Activated CD8-positive, alpha-beta memory T cell treated with anti-CD3 and anti-CD28 coated beads for 1 hour (primary cell): ENCODE measurements around the gene C1QC.
"Not testable (repeated sequence)": the region's sequence is repeated elsewhere in the genome, so short reads cannot be mapped to it uniquely, and the experiment has no call there.

Experiments
- DNase-seq, 2 donors: peaks; one replicate each; pipeline ENCODE4 v3.0.0-alpha.2; 2020; ENCODE audit warnings: low read depth in 1 of 2; ENCODE audit errors: extremely low read depth in 1 of 2

Gene C1QC

DNA sequence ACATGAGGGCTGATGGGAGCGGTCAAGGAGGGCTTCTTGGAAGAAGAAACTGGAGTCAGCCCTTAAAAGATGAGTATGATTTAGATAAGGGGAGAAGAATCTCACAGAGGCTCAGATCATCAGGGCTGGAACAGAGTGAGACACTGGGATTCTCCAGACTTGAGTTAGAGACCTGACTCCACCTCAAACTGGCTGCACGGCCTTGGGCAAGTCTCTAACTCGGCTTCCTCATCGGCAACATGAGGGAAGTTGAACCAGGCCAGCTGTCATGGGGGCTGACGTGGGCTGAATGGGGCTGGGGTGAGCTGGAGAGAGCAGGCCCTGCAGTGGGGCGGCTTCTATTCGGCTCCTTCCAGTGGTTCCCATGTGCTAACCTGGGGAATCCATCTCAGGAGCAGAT is 2.5 kb downstream of the C1QC start:
- DNase-seq, result no peak

DNA sequence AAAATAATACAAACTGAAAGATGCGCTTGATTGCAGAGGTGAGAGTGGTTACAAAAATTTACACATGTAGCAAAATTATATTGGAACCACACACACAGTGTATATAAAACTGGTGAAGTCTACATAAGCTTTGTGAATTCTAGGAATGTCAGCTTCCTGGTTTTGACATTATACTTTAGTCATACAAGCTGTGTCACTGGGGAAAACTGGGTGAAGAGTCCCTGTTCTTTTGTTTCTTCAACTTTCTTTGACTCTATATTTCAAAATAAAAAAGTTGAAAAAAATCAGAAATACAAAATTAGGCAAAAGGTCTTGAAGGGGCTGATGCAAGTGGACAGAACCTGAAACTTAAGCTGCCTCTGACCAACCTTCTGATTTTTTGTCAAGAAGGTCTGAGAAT is 3.0 kb downstream of the C1QC start:
- no peak for DNase-seq

DNA sequence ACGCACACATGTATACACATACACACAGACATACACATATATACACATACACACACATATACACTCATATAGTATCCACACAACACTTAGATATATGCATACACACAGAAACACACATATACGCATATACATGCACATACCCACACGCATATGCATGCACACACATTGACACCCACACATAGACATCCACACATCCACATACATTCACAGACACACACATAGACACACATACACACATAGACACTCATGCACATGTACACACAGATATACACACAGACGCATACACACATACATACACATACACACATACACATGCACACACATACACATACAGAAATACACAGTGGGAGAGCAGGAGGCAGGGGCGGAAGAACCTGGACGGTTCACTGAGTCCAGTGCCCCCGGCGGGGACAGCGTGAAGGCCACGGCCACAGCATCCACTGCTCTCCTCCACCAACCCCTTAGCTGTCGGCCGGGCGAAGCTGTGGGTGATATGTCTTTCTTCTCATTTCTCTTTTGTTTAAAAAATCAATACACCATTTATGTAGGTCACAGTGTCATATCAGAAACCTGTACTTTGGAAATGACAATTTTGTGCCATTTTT is 6.8 kb downstream of the C1QC start:
- no peak for DNase-seq

DNA sequence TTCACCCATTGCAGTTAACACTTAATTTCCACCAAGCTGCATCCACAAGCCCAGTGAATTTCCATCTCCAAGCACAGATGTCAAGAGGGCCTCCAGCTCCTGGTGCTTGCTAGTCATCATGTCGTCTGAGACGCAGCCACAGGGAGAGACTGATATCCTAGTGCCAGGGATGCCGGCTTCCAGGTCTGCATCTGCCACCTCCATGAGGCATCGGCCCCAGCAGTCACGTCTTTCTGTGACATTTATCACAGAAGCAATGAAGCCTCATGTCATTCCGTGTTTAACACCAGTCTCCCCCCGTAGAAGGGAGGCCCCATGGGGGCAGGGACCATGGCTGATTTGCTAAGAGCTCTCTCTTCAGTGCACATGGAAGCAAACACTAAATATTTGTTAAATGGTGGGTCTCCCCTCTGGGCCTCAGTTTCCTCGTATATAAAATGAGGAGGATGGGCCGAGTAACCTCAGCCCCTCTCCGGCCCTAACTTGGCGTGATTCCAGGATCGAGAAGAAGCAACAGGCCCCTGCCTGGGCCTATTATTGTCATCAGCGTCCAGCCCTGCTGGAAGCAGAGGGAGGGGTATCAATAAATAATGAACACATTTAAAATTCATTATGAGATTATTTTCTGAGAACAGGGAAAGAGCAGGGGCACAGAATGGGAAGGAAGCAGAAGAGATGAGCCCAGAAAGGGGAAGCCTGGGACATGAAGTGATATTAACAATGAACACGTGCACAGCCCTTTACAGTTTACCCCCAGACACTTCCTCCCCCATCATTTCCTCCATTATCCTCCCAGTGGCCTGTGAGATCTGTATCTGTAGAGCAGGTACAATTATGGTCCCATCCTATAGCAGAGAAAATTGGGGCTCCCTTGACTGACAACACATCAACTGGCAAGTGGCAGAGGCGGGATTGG is 8.8 kb downstream of the C1QC start:
- no peak for DNase-seq

DNA sequence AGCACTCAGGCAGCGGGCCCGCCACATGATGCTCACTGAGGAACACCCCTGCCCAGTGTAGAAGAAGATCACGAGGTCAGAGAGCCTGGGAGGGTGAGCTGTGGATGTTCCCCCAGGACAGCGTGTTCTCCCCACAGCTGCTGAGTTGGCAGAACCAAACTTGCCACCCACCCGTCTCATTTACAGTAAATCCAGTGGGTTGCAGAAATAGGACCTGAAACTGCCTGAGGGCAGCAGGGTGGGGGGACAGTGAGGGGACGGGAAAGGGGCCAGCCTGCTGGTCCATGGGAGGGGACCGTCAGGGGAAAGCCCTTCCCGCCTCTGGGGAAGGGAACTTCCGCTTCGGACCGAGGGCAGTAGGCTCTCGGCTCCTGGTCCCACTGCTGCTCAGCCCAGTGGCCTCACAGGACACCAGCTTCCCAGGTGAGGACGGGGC is 9.5 kb downstream of the C1QC start, which contains the start of gene C1QB:
TSS of gene C1QB (plus strand) at position 356 of the 436 bp plus-strand sequence. CDS start 6,227 bp downstream, outside the sequence.
- no peak for DNase-seq

DNA sequence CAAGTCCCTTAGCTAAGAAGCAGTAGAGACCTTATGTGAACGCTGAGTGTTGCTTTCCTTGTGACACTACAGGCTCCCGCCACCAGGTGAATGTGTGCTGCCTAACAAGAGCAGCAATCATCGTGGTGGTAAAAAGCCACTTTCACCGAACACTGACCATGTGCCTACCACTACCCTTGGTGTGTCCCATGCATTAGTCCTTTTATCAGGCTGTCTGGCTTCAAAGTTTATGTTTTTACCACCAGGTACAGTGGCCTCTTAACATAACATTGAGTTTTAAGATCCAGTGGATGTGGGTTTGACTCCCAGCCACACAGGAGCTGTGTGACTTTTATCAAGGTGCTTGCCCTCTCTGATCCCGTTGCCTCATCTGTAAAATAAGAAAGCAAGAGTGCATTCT is 11.3 kb downstream of the C1QC start:
- DNase-seq, result no peak

DNA sequence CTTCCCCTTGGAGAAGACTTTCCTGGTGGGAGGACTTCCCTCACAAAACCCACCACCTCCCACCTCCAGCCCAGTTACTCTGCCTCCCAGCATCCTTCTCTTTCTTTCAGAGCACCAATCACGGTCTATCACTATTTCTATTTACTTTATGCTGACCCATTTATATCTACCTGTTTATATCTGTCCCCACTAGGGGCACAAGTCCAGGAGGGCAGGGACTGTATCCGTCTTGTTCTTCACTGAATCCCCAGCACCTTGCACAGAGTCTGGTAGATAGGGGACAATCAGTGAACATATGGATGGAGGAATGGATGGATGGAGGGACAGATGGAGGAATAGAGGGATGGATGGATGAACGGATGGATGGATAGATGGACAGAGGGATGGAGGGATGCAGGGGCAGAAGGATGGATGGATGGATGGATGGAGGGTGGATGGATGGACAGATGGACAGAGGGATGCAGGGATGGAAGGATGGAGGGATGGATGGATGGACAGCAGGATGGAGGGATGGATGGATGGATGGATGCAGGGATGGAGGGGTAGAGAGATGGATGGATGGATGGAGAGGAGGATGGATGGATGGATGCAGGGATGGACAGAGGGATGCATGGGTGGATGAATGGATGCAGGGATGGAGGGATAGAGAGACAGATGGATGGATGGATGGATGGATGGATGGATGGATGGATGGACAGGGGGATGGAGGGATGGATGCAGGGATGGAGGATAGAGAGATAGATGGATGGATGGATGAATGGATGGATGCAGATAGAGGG is 15.1 kb downstream of the C1QC start:
- DNase-seq, result no peak

DNA sequence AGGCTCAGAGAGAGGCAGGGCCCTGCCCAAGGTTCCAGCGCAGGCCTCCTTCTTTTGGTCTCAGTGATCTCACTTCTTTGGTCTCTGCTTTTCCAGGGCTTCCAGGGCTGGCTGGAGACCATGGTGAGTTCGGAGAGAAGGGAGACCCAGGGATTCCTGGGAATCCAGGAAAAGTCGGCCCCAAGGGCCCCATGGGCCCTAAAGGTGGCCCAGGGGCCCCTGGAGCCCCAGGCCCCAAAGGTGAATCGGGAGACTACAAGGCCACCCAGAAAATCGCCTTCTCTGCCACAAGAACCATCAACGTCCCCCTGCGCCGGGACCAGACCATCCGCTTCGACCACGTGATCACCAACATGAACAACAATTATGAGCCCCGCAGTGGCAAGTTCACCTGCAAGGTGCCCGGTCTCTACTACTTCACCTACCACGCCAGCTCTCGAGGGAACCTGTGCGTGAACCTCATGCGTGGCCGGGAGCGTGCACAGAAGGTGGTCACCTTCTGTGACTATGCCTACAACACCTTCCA is 17.3 kb downstream of the C1QC start:
- no peak for DNase-seq

DNA sequence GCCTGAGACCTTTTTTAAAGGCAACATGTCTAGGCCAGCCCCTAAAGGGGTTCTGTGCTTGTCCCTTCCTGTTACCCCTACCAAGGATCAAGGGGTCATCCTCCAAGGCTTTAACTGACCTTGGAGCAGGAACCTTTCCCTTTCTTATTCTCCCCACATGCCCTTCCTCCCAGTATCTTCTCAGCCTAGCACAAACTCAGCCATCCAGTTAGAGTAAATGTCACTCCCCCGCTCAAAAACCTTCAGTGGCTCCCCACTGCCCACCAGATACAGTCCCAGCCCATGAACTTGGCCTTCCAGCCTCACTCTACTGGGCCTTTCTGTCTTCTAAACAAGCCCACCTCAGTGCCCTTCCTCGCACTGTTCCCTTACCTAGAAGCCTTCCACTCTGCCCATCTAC is 18.4 kb downstream of the C1QC start:
- DNase-seq, result no peak

DNA sequence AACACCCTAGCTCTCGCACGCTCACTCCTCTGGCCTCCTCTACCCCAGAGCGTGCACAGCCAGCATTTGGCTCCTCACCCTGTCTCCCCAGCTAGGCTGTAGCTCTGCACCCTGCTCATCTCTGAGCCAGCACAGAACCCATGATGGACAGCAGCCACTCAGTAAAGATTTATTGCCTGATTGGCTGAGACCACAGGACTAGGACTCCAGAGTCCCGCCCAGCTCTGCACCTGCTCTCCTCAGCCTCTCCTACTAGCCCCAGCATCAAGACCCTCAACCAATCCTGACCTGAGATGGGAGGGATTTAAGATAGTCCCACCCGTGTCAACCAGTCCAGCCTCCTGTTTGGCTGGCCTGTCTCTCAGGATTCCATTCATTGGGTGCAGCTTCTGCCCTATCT is 18.9 kb downstream of the C1QC start:
- no peak for DNase-seq

DNA sequence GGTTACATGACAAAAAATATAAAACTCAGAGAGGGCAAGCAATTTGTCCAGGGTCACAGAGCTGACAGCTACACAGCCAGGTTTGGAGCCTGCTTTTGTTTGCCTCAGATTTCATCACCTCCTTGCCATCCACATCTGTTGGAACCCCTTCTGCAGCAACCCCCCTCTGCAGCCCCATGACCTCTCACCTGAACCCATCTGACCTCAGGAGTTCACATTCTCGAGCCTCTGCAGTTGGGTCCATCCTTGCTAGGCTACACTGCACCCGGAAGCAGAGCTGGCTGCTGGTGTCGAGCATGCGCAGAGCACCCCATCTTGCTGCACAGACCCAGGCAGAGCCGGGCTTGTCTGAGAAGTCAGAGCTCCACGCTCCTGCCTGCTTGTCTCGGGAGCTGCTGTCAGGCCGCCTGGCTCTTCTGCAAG is 19.6 kb downstream of the C1QC start:
- no peak for DNase-seq

DNA sequence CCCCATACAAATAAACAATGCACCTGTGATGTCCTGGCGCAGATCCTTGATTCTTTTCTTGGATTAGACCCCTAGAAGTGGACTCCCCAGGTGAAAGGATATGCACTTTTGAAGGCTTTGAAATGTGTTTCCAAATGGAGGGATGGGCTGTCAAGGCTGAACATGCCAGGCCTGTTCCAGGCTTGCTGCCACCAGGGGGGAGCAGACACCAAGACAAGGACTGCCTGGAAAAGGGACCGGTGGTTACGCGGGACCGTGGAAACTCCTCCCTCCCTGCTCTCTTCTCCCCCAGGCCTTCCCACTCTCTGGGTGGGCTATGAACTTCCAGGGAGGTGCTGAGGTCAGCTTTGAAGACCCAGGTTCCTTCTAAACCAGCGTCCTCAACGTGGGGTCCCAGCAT is 22.3 kb downstream of the C1QC start:
- no peak for DNase-seq

DNA sequence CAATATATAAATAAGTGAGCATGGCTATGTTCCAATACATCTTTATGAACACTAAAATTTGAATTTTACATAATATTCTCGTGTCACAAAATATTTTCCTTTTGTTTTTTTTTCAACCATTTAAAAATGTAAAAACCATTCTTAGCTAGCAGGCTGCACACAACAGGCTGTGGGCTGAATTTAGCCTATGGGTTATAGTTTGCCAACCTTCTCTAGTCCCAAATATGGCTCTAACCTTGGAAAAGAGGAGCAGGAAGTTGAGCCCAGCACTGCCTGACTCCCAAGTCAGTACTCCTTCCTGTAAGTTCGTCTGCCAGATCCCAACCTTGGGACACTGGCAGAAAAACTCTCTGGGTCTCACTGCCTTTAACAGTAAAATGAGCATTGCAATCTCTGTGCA is 23.0 kb downstream of the C1QC start:
- no peak for DNase-seq

DNA sequence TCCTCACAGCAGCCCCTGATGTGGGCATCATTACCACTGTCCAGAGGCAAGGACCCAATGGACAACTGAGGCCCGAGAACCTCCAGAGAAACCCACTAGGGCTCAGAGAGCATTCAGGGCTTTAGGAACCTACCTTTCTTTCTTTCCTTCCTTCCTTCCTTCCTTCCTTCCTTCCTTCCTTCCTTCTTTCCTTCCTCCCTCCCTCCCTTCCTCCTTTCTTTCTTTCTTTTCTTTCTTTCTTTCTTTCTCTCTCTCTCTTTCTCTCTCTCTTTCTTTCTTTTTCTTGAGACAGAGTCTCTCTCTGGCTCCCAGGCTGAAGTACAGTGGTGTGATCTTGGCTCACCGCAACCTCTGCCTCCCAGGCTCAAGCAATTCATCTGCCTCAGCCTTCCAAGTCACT is 25.4 kb downstream of the C1QC start:
- DNase-seq, result not testable (repeated sequence)

DNA sequence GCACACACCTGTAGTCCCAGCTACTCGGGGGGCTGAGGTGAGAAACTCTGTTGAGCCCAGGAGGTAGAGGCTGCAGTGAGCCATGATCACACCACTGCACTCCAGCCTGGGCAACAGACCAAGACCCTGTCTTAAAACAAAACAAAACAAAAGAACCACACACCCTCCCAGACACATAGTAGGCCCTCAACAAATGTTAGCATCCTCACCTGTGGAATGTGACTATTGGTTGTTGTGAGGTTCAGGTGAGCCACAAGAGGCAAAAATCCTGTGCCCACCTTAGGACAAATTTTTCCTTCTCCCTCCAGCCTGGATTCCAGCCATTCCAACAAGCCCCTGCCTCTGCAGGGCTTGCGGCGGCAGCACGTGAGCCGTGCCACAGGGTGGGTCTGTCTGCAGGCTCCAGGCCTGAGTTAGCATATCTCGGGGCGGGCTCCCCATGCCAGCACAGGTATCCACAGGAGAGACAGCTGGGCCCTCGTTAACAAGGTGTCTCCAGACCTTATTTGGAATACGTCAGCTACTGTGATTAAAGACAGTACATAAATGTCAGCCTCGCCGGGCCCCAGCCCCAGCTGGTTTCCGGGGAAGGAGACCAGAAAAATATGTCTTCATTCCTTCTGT is 27.0 kb downstream of the C1QC start:
- no peak for DNase-seq

DNA sequence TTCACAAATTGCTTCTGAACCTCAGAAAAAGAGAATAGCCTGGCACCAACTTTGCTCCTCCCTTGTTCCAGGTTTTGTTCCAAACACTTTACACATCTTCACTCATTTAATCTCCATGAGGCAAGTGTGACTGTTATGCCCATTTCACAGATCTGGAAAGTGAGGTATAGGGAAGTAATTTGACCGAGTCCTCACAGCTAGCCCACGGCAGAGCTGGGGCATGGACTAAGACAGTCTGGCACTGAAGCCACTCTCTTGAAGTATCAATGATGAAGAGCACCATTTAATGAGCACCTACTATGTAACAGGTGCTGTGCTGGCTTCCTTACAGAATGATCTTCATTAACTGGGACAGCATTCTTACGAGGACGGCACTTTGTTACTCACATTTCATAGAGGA is 28.6 kb downstream of the C1QC start:
- no peak for DNase-seq

DNA sequence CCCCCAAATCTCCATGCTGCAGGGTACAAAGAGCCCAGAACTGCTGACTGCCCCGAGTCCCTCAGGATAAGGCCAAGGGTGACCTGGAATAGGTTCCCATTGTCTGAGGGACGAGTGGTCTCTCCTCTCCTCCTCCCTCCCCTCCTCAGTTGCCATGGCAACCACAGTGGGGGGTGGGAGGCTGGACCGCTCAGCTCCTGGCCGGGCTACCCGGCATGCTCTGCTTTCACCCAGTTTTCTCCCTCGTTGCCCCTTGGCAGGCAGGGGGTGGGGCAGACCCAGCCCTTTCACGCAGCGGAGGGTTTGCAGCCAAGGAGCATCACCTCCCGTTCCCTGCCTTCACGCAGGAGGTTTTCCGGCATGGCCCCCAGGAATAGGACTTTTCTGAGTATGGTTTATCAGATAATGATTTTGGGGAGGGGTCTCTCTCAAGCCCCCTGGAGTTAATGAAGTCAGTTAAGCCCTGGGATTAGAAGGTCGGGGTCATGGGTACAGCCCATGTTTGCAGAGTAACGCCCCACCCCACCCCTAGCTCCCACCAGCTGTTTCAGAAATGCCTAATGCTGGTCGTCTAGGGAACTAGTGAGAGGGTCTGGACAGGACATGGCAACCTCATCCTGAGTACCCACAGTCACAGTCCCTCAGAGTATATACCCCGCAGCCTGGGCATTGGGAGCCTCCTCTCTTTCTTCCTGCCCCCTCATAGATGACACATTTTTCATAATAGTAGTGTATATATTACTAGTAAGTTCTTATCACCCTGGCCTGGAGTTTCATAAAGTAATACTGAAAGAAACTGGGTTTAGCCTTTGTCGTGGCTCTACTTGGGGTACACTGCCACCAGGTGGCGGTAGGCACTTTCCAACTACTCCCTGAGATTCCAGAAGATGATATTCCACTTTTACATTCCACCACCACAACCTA is 30.3 kb downstream of the C1QC start:
- DNase-seq, result no peak

DNA sequence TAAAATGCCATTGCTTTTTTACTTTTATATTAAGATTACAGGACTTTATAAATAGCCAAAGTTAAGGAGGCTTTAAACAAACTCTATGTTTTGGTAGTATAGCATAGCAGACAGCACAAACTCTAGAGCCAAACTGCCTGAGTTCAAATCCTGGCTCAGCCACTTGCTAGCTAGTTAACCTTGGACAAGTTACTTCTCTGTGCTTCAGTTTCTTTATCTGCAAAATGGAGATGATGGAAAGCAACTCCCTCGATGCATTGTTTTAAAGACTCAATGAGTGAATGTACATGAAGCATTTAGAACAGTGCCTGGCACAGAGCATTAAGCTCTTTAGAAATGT is 30.9 kb downstream of the C1QC start:
- DNase-seq, result no peak

DNA sequence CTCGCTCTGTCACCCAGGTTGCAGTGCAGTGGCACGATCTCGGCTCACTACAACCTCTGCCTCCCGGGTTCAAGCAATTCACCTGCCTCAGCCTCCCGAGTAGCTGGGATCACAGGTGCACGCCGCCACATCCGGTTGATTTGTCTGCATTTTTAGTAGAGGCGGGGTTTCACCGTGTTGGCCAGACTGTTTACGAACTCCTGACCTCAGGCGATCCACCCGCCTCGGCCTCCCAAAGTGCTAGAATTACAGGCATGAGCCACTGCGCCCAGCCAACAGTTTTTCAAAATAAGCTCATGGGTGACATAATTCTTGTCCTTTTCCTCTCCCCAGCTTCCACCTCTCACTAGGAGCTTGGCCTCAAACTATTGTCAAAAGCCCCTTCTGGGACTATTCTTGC is 32.7 kb downstream of the C1QC start:
- DNase-seq, result not testable (repeated sequence)
